ENCODE data around the gene SIX2.

GRCh38 chr2:44997963-44998362 is 11.3 kb downstream of the SIX2 start:
- TF ChIP-seq CTCF (IDR thresholded peaks at IDR 0.05 in 4 of 5, conservative IDR thresholded peaks at IDR 0.05 in 1 of 5), result no peak
- TF ChIP-seq POLR2A (IDR thresholded peaks at IDR 0.05), result no peak
